Loucy (cell line): Measurements from ENCODE around the gene MPV17.

ENCODE experiments used
- CTCF ChIP-seq: fragments of 200-600 bp; sonication (generic); conservative IDR thresholded peaks from 2 replicates; pipeline ENCODE4 v1.5.1; 2014; ENCODE audit warnings: mild to moderate bottlenecking, antibody characterized with exemption, low read length
- EZH2phosphoT487 ChIP-seq: fragments of 200-600 bp; IDR thresholded peaks from 2 replicates; pipeline ENCODE4 v1.6.1; 2018; ENCODE audit warnings: antibody characterized with exemption, mild to moderate bottlenecking, moderate library complexity, borderline replicate concordance

- TF ChIP-seq CTCF (no peak), EZH2phosphoT487 (no peak)
Observed at GRCh38 chr2:27350106-27350693, 27.3 kb upstream of the MPV17 start.
